HL-60 (cell line): Measurements from ENCODE around the gene TXN.

ENCODE experiments used
- CTCF ChIP-seq: IDR thresholded peaks from one replicate; pipeline ENCODE4 v1.5.1; 2011; ENCODE audit warnings: low read length, control low read depth, inconsistent platforms; ENCODE audit not compliant: insufficient read depth
- POLR2AphosphoS5 ChIP-seq: IDR thresholded peaks from 2 replicates; pipeline ENCODE4 v1.6.1; 2012; ENCODE audit warnings: low read depth
- SPI1 ChIP-seq: IDR thresholded peaks from 2 replicates; pipeline ENCODE4 v1.6.1; 2012; ENCODE audit warnings: low read depth, mild to moderate bottlenecking, borderline replicate concordance
- TF ChIP-seq, protein P1 (sequence below): IDR thresholded peaks from 2 replicates; pipeline ENCODE4 v1.6.1; 2012; ENCODE audit warnings: low read depth; ENCODE audit not compliant: insufficient replicate concordance

GRCh38 chr9:110202232-110202631, 54.1 kb downstream of the TXN start:
- TF ChIP-seq CTCF, result no peak
- no peak for TF ChIP-seq POLR2AphosphoS5
- TF ChIP-seq SPI1, result no peak
- TF ChIP-seq, protein P1, sequence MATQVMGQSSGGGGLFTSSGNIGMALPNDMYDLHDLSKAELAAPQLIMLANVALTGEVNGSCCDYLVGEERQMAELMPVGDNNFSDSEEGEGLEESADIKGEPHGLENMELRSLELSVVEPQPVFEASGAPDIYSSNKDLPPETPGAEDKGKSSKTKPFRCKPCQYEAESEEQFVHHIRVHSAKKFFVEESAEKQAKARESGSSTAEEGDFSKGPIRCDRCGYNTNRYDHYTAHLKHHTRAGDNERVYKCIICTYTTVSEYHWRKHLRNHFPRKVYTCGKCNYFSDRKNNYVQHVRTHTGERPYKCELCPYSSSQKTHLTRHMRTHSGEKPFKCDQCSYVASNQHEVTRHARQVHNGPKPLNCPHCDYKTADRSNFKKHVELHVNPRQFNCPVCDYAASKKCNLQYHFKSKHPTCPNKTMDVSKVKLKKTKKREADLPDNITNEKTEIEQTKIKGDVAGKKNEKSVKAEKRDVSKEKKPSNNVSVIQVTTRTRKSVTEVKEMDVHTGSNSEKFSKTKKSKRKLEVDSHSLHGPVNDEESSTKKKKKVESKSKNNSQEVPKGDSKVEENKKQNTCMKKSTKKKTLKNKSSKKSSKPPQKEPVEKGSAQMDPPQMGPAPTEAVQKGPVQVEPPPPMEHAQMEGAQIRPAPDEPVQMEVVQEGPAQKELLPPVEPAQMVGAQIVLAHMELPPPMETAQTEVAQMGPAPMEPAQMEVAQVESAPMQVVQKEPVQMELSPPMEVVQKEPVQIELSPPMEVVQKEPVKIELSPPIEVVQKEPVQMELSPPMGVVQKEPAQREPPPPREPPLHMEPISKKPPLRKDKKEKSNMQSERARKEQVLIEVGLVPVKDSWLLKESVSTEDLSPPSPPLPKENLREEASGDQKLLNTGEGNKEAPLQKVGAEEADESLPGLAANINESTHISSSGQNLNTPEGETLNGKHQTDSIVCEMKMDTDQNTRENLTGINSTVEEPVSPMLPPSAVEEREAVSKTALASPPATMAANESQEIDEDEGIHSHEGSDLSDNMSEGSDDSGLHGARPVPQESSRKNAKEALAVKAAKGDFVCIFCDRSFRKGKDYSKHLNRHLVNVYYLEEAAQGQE, result no peak
